Right lobe of liver (tissue), 4 donors: ENCODE measurements around the gene SOX12.

Experiments
- POLR2A ChIP-seq: fragments of 450-650 bp; IDR thresholded peaks from one replicate; pipeline ENCODE4 v1.6.1; 2017; ENCODE audit warnings: antibody characterized with exemption, mild to moderate bottlenecking
- TF ChIP-seq, protein P1 (sequence below), 4 donors: fragments of 200-600 bp in 3 of 4; fragments of 450-650 bp in 1 of 4; IDR thresholded peaks; one replicate each; pipeline versions ENCODE4 v1.5.1 to v1.8.0; 2016 to 2022; ENCODE audit warnings: antibody characterized with exemption in 4 of 4, mild to moderate bottlenecking in 2 of 4
- donor health status: DM: no; HTN: no; CAD: no.
- donor health status: DM: no; HTN: no; CAD: no.
- donor health status: DM: no; HTN: yes; CAD: no.

DNA sequence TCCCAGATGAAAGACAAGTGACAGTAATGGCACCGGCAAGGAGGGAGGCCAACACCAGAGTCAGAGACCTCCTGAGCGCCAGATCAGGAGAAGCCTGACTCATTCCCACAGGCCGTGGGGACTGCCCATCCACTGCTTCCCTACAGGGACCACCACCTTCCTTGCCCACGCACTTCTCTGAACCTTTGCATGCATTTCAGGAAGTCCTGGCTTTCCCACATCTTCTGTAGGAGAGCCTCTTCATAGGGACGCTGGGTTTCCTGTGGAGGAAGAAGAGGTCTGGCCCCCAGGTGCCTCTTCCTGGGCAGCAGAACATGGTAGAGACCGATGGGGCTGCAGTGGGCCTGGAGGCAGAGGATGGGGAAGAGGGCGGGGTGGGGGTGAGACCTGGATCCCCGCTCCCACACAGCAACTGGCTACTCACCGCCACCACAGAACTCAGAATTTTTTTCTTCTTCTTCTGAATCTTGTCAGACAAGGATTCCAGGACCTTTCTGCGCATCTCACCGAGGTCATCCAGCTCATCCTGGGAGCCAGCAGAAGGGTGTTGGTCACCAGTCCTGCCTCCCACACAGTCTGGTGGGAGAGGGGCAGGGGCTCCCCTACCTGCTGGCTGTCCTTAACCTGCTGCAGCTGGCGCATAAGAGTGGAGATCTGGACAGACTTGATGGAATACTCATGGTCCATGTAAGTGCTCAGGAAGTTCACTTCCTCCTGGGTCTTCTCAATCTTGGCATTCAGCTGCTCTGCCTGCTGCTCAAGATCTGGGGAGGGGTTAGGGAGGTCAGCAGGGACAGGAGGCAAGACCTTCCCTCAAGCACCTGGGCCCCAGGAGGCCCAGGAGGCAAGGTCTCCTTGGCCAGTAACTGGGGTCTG is 48.5 kb upstream of the SOX12 start:
- no peak for TF ChIP-seq POLR2A
- TF ChIP-seq, protein P1, sequence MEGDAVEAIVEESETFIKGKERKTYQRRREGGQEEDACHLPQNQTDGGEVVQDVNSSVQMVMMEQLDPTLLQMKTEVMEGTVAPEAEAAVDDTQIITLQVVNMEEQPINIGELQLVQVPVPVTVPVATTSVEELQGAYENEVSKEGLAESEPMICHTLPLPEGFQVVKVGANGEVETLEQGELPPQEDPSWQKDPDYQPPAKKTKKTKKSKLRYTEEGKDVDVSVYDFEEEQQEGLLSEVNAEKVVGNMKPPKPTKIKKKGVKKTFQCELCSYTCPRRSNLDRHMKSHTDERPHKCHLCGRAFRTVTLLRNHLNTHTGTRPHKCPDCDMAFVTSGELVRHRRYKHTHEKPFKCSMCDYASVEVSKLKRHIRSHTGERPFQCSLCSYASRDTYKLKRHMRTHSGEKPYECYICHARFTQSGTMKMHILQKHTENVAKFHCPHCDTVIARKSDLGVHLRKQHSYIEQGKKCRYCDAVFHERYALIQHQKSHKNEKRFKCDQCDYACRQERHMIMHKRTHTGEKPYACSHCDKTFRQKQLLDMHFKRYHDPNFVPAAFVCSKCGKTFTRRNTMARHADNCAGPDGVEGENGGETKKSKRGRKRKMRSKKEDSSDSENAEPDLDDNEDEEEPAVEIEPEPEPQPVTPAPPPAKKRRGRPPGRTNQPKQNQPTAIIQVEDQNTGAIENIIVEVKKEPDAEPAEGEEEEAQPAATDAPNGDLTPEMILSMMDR (IDR thresholded peaks at IDR 0.05) = no peak
